ENCODE results near the gene UBE3D. TPM values are rescaled to one million over a fixed set of nuclear protein-coding genes. Genes with fewer than 3 reads are reported as not detected.
A peak's percentile ranks its signal among the peaks of the same experiment; 100 is the strongest.

The UBE3D gene
- 4.2 TPM for total RNA-seq
- long read RNA-seq, transcript UBE3D-203 (10 exons, 1,917 nt): major isoform, 17 of 23 reads
- long read RNA-seq, partial matches to known transcripts: 2 of 23 reads
- long read RNA-seq, other reads (novel, unspliced or antisense): 3 of 23 reads

DNA sequence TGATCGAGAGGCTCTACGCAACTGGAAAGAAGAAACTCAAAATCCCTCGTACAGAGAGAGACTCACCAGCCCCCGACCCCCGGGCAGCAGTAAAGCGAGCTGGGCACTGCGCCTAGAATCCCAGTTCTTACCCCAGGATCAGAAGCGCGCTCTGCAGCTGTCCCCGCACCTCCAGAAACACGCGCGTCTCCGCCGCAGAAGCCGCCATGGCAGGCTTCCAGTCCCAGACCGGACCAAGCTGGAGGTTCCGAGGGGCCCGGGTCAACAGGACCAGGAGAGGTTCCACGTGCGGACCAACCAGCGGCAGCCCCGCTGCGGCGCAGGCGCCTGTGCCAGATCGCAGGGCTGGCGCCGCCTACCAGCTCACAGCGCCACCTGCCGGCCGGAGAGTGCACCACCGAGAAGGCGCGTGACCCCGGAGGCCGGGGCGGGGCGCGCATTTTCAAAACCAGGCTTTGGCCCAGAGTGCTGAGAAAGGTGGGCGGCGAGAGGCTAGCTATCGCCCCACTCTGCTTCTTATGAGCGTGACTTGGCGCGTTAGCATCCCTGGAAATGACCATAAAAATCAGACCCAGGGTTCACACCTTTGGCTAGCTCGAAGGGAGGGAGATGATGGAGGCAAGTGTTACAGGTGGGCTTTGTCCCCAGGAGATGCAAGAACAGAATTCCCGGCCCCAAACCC lies at the start of gene UBE3D:
Gene UBE3D (minus strand): TSS at position 331 of the 682 bp plus-strand sequence. CDS start 123 bp downstream, at position 208.
- peak; percentile 96 for DNase-seq (ENCODE audit: low spot score)

GRCh38 chr6:83114164-83114563 lies 48.5 kb upstream of the UBE3D start:
- no peak for DNase-seq (ENCODE audit: low spot score)

- DNase-seq (ENCODE audit: low spot score): no peak
Measured at GRCh38 chr6:83113258-83113657, 47.6 kb upstream of the UBE3D start.

- DNase-seq (ENCODE audit: low spot score): no peak
Measured at GRCh38 chr6:83108378-83108777, 42.7 kb upstream of the UBE3D start.

GRCh38 chr6:83098589-83098988 lies 32.9 kb upstream of the UBE3D start:
- DNase-seq (ENCODE audit: low spot score): no peak

GRCh38 chr6:83097675-83098074 lies 32.0 kb upstream of the UBE3D start:
- no peak for DNase-seq (ENCODE audit: low spot score)

DNA sequence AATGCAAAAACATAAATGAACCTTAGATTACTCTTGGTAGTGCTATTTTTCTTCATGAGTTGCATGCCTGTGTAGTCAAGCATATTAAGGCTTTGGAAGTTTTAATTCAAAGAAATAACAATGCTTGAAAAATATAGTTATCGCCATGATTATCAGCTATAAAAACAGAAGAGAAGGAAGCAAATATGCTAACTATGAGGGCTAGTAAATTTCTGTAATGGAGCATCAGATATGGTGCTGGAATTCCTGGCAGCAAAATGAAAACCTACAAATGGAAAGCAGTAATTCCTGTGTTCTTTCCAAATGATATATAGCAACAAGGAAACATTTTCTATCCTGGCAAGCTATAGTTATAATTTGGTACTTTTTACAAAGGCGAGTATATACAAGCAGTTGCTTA lies 31.6 kb upstream of the UBE3D start:
- no peak for DNase-seq (ENCODE audit: low spot score)

GRCh38 chr6:83096791-83097190 lies 31.1 kb upstream of the UBE3D start:
- DNase-seq (ENCODE audit: low spot score): no peak

DNA sequence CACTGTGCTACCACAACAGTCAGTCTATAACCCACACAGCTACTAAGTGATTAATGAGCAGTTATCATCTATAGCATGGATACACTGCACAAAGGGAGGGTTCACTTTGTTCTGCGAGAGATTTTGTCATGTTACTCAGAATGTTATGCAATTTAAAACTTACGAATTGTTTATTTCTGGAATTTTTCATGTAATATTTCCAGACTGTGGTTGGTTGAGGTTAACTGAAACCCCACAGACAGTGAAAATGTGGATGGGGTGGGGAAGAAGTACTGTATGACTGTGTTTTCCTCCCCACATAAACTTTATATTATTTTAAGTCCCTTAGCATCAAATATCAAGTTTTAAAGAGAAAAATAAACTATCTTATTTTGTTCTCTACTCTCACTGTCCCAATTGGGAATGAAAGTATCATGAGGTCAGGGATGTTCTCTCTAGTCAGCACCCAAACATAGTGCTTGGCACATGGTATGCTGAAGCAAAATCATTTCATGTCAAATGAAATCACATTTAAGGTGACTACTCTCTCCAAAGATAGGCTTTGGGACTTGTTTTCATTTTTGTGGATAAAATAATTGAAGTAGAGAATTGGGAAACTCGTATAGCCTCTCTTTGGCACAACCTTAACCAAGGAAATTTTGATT lies 27.2 kb upstream of the UBE3D start:
- DNase-seq (ENCODE audit: low spot score): no peak

DNA sequence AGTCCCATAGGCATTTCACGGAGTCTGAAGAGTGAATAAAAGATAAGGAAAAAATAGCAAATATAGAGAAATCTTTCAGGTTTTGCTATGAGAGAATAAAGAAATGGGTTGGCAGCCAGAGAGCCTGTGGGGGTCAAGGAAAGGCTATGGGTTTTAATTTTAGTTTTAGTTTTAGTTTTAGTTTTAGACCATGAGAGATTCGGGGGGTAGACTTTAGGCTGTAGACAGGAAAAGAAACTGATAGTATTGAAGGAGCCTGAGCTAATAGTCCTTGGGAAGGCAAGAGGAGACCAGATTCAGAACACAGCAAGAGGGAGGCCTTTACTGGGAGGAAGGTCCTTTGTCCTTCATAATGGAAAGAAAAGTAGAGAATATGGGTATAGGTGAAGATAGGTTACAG lies 21.1 kb upstream of the UBE3D start:
- no peak for DNase-seq (ENCODE audit: low spot score)

- no peak for DNase-seq (ENCODE audit: low spot score)
Measured at GRCh38 chr6:83083476-83083875, 17.8 kb upstream of the UBE3D start.

- DNase-seq (ENCODE audit: low spot score): no peak
Measured at GRCh38 chr6:83073615-83074014, 8.0 kb upstream of the UBE3D start.

DNA sequence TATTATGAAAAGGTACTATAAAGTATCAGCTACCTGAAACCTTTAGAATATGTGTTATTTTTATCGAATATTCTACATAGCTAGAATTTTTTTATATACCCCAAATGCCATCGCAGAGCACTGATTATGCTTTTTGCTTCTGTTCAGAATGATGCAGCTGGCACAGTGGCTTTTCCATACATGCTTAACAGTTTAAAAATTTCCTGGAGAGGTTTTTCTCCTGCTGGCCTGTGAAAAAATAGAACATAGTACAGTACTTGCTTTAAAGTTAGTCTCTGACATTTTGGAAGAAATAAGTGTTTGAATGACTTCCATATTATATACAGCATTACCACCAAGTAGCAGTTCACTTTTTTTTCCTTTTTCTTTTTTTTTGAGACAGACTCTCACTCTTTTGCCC lies 7.1 kb upstream of the UBE3D start:
- no peak for DNase-seq (ENCODE audit: low spot score)

- no peak for DNase-seq (ENCODE audit: low spot score)
Measured at GRCh38 chr6:83071707-83072106, 6.1 kb upstream of the UBE3D start.

- DNase-seq (ENCODE audit: low spot score): no peak
Measured at GRCh38 chr6:83071023-83071422, 5.4 kb upstream of the UBE3D start.

DNA sequence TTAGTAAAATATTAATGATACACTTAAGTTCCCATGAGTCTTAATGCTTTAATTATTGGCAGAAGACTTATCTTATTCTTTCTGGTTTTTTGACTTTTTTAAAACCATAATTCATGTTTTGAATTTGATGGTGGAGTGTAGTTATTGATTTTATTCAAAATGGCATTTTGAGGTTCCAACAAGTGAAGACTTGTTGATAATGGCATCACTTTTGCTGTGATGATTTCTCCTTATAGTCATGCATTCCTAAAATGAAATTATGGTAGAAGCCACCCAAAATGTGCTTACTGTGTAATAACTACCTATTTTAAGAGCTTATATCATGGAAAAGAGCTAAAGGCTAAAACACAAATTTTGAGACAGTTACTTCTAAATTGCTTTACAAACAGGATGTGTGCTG lies 4.0 kb upstream of the UBE3D start:
- no peak for DNase-seq (ENCODE audit: low spot score)

- no peak for DNase-seq (ENCODE audit: low spot score)
Measured at GRCh38 chr6:83068616-83069015, 3.0 kb upstream of the UBE3D start.

- DNase-seq (ENCODE audit: low spot score): peak; percentile 99
Measured at GRCh38 chr6:83067448-83068439, 2.1 kb upstream of the UBE3D start, which contains the start of gene DOP1A. DOP1A (plus strand) TSS chr6:83067671; CDS start chr6:83096978, 29,307 bp downstream.

DNA sequence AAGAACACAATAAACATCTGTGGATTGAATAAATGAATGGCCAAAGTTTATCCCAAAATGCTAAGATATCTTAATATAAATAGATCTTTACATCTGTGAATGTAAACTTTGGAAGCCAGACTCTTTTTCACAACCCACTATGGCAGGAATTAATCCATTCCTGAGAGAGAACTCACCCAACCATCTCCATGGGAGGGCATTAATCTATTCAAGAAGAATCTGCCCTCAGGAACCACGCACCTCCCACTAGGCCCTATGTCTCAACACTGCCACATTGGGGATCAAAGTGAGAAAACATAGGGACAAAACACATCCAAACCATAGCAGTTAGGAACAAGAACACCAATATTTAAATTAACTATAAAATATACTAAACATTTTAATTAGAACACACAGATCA lies 3.4 kb downstream of the UBE3D start:
- no peak for DNase-seq (ENCODE audit: low spot score)

- DNase-seq (ENCODE audit: low spot score): no peak
Measured at GRCh38 chr6:83061190-83061589, 4.5 kb downstream of the UBE3D start.

- DNase-seq (ENCODE audit: low spot score): no peak
Measured at GRCh38 chr6:83057705-83058321, 7.8 kb downstream of the UBE3D start.
